COLO829 (cell line): ENCODE results near the gene MARF1.
"Not testable (repeated sequence)": the region's sequence is repeated elsewhere in the genome, so short reads cannot be mapped to it uniquely, and the experiment has no call there.

Source experiments
- DNase-seq: peaks from one replicate; pipeline ENCODE4 v3.0.0; 2012; ENCODE audit warnings: low spot score

Gene MARF1

DNA sequence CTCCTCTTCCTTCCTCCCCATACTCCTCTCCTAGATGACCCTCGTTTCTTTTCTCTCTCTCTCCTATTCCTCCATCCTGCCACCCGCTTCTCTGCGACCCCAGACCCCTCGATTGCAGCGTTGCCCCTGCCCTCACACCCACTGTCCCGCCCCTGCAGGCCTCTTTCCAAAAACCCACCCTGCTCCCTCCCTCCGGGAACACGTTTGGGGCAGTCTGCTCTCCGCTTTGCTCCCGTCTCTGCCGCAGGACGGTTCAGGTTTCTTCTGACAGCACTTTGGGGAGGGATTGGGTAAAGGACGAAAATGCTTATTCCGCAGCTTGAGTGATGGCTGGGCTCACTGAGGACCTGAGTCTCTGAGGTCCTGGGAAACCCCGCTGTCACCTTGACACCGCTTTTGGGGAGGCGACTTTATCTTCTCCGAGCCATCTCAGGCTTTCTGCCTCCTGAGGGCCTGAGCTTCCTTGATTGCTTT lies 7.8 kb upstream of the MARF1 start:
- no peak for DNase-seq

DNA sequence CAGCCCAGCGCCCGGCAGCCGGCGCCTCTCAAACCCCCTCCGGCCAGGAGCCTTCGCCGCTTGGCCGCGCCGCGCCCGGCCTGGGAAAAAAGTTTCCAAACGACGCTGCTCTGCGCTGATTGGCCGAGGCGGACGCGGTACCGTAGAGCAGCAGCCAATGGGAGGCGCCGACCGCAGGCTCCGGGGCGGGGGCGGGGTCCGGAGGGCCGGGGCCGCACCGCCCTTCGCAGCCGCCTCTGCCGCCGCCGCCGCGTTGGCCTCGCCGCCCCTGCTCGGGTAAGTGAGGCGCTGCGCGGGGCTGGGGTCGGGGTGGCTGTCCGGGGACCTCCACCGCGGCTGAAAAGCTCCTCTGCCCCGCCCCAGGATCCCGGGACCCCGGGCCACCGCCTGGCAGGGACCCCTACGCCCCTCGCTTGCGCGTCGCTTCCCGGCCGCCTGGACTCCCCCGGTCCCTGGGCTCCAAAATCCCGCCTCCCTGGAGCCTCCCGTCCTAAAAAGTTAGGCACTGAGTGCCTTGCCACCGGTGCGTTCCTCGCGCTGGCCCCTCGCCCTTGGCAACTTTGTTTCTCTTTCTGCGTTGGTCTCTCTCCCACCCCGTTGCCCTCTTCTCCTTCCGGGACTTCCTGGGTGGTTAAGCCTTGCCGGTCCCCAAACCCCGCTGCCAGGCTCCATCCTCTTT lies 7.2 kb upstream of the MARF1 start, which contains the start of gene NDE1:
Gene NDE1, plus strand, starts transcription at position 227 of the 679 bp plus-strand sequence. CDS start 14,534 bp downstream, outside the sequence.
- DNase-seq: peak; percentile 80

GRCh38 chr16:15649727-15650018 lies 6.7 kb upstream of the MARF1 start:
- no peak for DNase-seq

- not testable (repeated sequence) for DNase-seq
These were observed 6.4 kb upstream of the MARF1 start for GRCh38 chr16:15649311-15649710.

GRCh38 chr16:15648135-15648730 lies 5.3 kb upstream of the MARF1 start:
- no peak for DNase-seq

DNA sequence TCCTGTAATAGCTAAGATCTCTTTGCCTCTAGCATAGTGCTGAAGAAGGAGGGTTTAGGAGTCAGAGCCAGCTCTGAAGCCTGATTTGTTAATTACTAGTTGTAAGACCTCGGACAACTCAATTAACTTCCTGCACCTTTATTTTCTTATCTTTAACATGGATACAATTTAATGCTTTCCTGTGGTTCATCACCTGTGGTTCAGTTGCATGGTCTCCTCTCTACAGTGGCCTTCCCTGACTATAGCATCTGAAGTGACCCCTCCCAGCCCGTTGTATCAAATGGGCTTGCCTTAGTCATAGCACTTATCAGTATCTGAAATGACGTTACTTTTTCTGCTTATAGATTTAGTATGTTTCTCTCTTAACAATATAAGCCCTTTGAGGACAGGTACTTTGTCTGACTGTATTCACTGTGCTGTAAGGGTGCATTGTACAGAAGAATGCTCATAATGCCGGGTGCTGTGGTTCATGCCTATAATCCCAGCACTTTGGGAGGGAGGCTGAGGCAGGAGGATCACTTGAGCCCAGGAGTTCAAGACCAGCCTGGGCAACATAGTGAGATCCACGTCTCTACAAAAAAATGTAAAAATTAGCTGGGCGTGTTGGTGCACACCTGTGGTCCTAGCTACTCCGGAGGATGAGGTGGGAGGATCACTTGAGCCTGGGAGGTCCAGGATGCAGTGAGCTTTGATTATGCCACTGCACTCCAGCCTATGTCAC lies 4.5 kb upstream of the MARF1 start:
- DNase-seq: no peak

DNA sequence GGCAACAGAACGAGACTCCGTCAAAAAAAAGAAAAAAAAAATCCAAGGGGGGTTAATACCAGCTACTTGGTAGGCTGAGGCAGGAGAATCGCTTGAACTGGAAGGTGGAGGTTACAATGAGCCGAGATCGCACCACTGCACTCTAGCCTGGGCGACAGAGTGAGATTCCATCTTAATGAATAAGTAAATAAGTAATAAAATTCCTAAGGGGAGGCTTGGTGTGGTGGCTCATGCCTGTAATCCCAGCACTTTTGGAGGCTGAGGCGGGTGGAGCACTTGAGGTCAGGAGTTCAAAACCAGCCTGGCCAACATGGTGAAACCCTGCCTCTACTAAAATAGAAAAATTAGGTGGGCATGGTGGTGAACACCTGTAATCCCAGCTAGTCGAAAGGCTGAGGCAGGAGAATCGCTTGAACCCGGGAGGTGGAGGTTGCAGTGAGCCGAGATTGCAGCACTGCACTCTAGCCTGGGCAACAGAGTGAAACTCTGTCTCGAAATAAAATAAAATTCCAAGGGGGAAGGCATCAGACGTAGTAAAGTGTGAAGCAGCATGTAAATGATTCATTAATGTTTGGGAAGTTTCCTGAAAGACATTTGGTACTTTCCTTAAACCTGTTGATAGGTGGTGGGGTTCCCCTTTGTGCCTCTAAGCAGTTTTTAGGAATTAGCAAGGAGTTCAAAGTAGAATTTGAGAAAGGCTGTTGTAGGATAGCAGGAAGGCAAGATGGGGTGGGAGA lies 3.8 kb upstream of the MARF1 start:
- DNase-seq: not testable (repeated sequence)

- DNase-seq: not testable (repeated sequence)
These were observed 2.1 kb upstream of the MARF1 start for GRCh38 chr16:15644962-15645465.

GRCh38 chr16:15644267-15644961 lies 1.5 kb upstream of the MARF1 start:
- DNase-seq: peak; percentile 27

- no peak for DNase-seq
These were observed 944 bp upstream of the MARF1 start for GRCh38 chr16:15643946-15644250.

- DNase-seq: peak; percentile 55
These were observed 352 bp downstream of the MARF1 start for GRCh38 chr16:15642557-15643047.

- no peak for DNase-seq
These were observed 999 bp downstream of the MARF1 start for GRCh38 chr16:15641753-15642556.

- no peak for DNase-seq
These were observed 2.0 kb downstream of the MARF1 start for GRCh38 chr16:15640966-15641365.

DNA sequence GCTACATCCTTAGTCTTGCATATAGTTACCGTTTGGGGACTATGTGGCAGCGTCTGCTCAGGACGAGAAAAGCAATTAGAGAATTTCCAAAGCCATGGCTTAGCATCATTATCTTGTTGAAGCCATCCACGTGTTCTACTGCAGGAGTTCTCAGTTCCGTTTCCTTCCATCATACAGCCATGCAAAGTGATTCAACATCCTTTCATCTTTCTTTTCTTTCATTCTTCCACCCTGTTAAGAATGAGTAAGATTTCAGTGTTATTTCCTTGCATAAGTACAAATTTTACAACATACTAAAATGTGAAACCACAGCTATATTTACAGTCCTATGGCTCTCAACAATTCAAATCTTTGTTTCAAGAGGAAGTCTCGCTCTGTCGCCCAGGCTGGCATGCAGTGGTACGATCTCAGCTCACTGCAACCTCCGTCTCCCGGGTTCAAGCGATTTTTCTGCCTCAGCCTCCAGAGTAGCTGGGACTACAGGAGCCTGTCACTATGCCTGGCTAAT lies 3.8 kb downstream of the MARF1 start:
- DNase-seq: no peak

DNA sequence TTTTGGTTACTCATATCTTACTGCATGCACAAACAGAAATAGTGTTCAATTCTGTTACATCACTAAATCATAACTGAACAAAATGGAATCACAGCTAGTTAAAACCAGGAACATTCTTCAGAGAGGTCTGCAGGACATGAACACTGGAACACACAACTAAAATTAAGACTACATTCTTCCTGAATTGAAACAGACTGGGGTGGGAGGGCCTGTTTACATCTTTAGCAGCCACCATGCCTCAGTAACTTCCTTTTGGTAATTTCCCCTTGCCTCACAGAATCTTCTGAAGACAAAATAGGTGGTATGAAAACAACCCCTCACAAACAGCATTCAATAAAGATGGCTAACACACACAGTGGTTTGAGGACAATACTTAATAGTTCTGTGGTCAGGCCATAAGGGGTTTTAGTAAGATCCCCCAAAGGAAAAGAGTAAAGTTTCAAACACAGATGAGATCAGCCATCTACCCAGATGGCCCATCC lies 6.5 kb downstream of the MARF1 start:
- DNase-seq: no peak

- no peak for DNase-seq
These were observed 7.0 kb downstream of the MARF1 start for GRCh38 chr16:15635926-15636325.

DNA sequence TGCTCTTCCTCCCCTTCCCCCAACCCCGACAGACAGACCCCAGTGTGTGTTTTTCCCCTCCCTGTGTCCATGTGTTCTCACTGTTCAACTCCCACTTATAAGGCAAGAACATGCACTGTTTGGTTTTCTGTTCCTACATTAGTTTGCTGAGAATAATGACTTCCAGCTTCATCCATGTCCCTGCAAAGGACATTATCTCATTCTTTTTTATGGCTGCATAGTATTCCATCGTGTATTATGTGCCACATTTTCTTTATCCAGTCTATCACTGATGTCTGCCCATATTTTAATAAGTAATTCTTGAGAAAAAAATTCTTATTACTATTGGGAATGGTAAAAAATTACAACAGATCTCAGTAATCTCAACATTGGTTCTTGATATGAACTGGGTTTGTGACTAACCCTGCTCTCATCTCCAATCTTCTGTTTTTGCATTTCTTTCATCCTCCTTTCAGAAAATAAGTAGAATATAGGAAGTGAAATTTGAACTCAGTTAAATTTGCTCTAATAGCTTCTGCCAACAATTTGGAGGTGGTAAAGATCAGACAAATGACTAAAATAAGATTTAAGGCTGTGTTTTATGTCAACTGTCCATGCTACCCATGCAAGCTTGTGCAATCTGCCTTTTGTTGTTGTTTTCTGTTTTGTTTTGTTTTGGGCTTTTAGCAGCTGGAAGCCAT lies 11.1 kb downstream of the MARF1 start:
- no peak for DNase-seq

- no peak for DNase-seq
These were observed 21.1 kb downstream of the MARF1 start for GRCh38 chr16:15621889-15622288.

DNA sequence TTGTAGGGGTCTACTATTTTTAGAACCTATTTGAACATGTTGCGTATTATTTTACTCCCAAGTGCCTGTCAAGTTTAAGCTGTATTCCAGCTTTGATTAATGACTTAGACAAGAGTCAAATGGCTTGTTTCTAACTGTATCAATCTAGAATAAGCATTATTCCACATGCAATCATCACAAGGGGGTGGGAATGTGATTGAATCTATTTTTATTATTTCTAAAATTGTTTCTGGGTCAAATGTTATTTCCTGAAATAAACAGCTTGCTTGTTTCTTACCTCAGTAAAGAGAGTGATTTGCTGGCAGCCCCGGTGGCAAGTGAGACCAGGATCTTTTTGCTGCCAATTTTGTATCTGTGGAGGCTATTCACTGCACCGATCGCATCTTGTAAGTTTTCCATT lies 21.5 kb downstream of the MARF1 start:
- no peak for DNase-seq

DNA sequence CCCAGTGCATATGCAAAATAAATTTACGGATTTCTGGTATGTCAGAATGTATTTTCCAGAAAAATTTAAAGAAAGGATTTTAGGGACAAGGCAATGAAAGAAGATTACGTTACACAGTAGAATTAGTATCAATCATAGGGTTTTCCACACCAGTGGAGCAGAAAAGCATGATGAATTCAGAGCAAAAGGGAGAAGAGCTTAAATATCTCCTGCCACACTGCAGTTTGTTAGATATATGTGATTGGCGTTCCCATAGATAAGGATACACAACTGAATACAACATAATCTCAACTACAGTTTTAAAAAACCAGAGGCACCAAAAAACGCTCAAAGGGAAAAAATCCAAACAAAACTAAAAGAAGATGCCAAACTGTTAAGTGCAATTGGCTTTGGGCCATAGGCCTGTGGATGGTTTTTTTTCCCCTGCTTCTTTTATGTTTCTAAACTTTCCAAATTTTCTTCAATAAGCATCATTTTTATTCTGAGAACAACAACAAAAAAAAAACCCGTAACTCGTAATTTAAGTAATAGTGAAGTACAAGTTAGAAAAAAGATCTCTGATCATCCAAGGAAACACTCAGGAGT lies 22.3 kb downstream of the MARF1 start:
- DNase-seq: no peak
